Measurements from ENCODE around the gene SSUH2. TPM values are rescaled to one million over a fixed set of nuclear protein-coding genes. Genes with fewer than 3 reads are reported as not detected.
A peak's percentile ranks its signal among the peaks of the same experiment; 100 is the strongest.

Gene SSUH2
- total RNA-seq, 1 donor from 2014 or later, result not detected

GRCh38 chr3:8640223-8640622 is 4.4 kb downstream of the SSUH2 start:
- DNase-seq, result no peak

GRCh38 chr3:8639659-8640000 is 5.0 kb downstream of the SSUH2 start:
- DNase-seq, result no peak

GRCh38 chr3:8638994-8639658 is 5.5 kb downstream of the SSUH2 start:
- DNase-seq, result peak; percentile 58

GRCh38 chr3:8637348-8637747 is 7.2 kb downstream of the SSUH2 start:
- DNase-seq, result no peak

GRCh38 chr3:8635631-8636030 is 9.0 kb downstream of the SSUH2 start:
- DNase-seq, result no peak

GRCh38 chr3:8635125-8635524 is 9.5 kb downstream of the SSUH2 start:
- DNase-seq, result no peak

- no peak for DNase-seq
Measured at GRCh38 chr3:8632402-8633237, 12.0 kb downstream of the SSUH2 start.

GRCh38 chr3:8631661-8632060 is 12.9 kb downstream of the SSUH2 start:
- DNase-seq, result peak; percentile 23

- peak; percentile 77 for DNase-seq
Measured at GRCh38 chr3:8629151-8630021, 15.2 kb downstream of the SSUH2 start.

GRCh38 chr3:8627949-8628348 is 16.6 kb downstream of the SSUH2 start:
- DNase-seq, result no peak

- DNase-seq, result no peak
Measured at GRCh38 chr3:8627201-8627940, 17.2 kb downstream of the SSUH2 start.

GRCh38 chr3:8625991-8626390 is 18.6 kb downstream of the SSUH2 start:
- no peak for DNase-seq

- no peak for DNase-seq
Measured at GRCh38 chr3:8624612-8625011, 20.0 kb downstream of the SSUH2 start.

GRCh38 chr3:8623741-8624140 is 20.9 kb downstream of the SSUH2 start:
- DNase-seq, result no peak

GRCh38 chr3:8622873-8623691 is 21.5 kb downstream of the SSUH2 start:
- DNase-seq, result peak; percentile 81

- no peak for DNase-seq
Measured at GRCh38 chr3:8621872-8622271, 22.7 kb downstream of the SSUH2 start.

GRCh38 chr3:8621141-8621540 is 23.5 kb downstream of the SSUH2 start:
- no peak for DNase-seq

GRCh38 chr3:8619548-8619947 is 25.1 kb downstream of the SSUH2 start:
- DNase-seq, result no peak

- no peak for DNase-seq
Measured at GRCh38 chr3:8618950-8619349, 25.6 kb downstream of the SSUH2 start.

GRCh38 chr3:8617921-8618320 is 26.7 kb downstream of the SSUH2 start:
- no peak for DNase-seq

- DNase-seq, result no peak
Measured at GRCh38 chr3:8610951-8611350, 33.6 kb downstream of the SSUH2 start.

Measured in dermis blood vessel endothelial cell (primary cell).